Measurements from ENCODE around the gene TCTN3. TPM values are rescaled to one million over a fixed set of nuclear protein-coding genes. Genes with fewer than 3 reads are reported as not detected.

The TCTN3 gene
- total RNA-seq, 4 donors from 2014 or later, result 15.4 to 23.5 (median 21.8) TPM

DNA sequence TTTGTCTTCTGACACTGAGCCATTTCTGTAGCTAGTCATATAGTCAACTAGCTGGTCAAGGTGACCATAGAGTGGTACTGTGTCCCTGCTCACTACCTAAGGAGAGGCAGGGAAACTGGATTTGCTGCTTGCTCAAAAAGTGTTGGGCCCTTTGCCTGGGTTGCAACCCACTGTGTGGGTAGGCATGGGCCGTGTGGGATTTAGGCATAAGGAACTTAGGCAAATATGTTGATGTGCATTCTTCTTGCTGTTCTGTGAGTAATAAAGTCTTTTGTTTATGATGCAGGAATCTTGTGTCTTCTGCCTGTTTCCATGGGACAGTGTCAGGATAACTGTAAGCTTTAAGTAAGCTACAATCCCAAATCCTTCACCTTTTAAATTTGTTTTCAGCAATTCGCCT, 23.1 kb upstream of the TCTN3 start:
- Histone ChIP-seq H3K4me3 (no peak overlapping the region), H3K27me3 (no peaks in the 10 kb centered on the region), H3K27ac (replicated peaks in 1 of 4) (no peak overlapping the region), H3K36me3 (no peaks in the 10 kb centered on the region), H3K4me1 (no peaks in the 10 kb centered on the region), H3K9me3 (no peaks in the 10 kb centered on the region)
- 82% methylated on average over 2 of the region's 2 CpGs for WGBS
- DNase-seq (ENCODE audit: extremely low spot score), result no peak
- TF ChIP-seq POLR2AphosphoS5 (IDR thresholded peaks at IDR 0.05), result no peak
- TF ChIP-seq, protein P1, sequence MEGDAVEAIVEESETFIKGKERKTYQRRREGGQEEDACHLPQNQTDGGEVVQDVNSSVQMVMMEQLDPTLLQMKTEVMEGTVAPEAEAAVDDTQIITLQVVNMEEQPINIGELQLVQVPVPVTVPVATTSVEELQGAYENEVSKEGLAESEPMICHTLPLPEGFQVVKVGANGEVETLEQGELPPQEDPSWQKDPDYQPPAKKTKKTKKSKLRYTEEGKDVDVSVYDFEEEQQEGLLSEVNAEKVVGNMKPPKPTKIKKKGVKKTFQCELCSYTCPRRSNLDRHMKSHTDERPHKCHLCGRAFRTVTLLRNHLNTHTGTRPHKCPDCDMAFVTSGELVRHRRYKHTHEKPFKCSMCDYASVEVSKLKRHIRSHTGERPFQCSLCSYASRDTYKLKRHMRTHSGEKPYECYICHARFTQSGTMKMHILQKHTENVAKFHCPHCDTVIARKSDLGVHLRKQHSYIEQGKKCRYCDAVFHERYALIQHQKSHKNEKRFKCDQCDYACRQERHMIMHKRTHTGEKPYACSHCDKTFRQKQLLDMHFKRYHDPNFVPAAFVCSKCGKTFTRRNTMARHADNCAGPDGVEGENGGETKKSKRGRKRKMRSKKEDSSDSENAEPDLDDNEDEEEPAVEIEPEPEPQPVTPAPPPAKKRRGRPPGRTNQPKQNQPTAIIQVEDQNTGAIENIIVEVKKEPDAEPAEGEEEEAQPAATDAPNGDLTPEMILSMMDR (IDR thresholded peaks at IDR 0.05), result no peak
- TF ChIP-seq EP300 (IDR thresholded peaks at IDR 0.05), result no peak
- TF ChIP-seq POLR2A (IDR thresholded peaks at IDR 0.05; ENCODE audit: low read depth), result no peak
- intact Hi-C loops (cut with DNase I), result no loop called here

DNA sequence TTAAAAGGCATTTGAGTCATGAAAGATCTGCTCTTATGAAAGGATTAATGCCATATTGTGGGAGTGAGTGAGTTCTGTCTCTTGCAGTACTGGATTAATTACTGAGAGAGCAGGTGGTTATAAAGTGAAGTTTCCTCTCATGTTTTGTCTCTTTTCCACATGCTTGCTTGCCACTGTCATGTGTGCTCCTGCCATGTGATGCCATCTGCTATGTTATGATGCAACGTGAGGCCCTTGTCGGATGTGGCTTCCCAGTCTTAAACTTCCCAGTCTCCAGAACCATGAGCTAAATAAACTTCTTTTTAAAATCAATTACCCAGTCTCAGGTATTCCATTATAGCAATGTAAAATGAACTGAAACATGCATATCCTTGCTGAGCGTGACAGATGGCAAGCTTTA, 22.7 kb upstream of the TCTN3 start:
- TF ChIP-seq, protein P1 (IDR thresholded peaks at IDR 0.05), result no peak
- no peaks in the 10 kb centered on the region for H3K36me3 ChIP-seq
- H3K27ac ChIP-seq (replicated peaks in 1 of 4), result no peak overlapping the region
- H3K4me1 ChIP-seq, result no peaks in the 10 kb centered on the region
- WGBS, result 81% methylated on average over 3 of the region's 3 CpGs
- DNase-seq (ENCODE audit: extremely low spot score), result no peak
- no peaks in the 10 kb centered on the region for H3K27me3 ChIP-seq
- no peak overlapping the region for H3K4me3 ChIP-seq
- no peaks in the 10 kb centered on the region for H3K9me3 ChIP-seq
- intact Hi-C loops (cut with DNase I), result no loop called here

DNA sequence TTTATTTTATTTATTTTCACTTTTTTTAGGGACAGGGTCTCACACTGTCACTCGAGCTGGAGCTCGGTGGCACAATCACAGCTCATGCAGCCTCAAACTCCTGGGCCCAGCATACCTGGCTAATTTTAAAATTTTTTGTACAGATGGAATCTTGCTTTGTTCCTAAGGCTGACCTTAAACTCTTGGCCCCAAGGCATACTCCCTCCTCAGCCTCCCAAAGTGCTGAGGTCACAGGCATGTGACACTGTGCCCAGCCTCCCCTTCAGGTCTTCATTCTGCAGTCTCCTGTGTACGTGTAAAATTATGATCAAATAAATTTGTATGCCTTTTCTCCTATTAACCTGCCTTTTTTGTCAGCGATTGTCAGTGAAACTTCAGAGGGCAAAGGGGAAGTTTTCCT, 17.8 kb upstream of the TCTN3 start:
- DNase-seq (ENCODE audit: extremely low spot score), result no peak
- no peaks in the 10 kb centered on the region for H3K4me1 ChIP-seq
- H3K27ac ChIP-seq (replicated peaks in 1 of 4), result no peak overlapping the region
- H3K36me3 ChIP-seq, result no peaks in the 10 kb centered on the region
- no peaks in the 10 kb centered on the region for H3K27me3 ChIP-seq
- H3K9me3 ChIP-seq, result no peaks in the 10 kb centered on the region
- WGBS, result 94% methylated on average over 4 of the region's 4 CpGs
- TF ChIP-seq POLR2A (IDR thresholded peaks at IDR 0.05; ENCODE audit: low read depth), result no peak
- TF ChIP-seq, protein P1 (IDR thresholded peaks at IDR 0.05), result no peak
- no peak for TF ChIP-seq EP300 (IDR thresholded peaks at IDR 0.05)
- no peak for TF ChIP-seq POLR2AphosphoS5 (IDR thresholded peaks at IDR 0.05)
- H3K4me3 ChIP-seq, result no peak overlapping the region
- intact Hi-C loops (cut with DNase I), result no loop called here

DNA sequence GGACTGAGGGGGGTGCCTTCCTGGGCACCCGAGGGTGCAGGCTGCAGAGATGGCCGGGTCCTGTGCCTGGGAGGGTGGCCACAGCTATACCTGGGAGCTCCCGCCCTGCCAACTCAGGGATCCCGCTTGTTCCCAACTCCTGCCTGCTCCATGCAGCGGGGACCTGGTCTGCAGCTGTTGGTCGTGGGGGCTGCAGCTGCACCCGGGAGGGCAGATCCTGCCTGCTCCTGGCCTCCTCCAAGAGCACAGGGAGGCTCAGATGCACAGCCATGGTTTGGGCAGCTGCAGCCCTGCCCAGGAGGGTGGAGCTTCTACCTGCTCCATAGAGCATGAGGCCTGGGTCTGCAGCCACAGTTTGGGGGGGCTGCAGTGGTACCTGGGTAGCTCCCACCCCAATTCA, 13.3 kb upstream of the TCTN3 start:
- Histone ChIP-seq H3K4me3 (no peak overlapping the region), H3K27ac (replicated peaks in 1 of 4) (no peak overlapping the region), H3K4me1 (no peaks in the 10 kb centered on the region), H3K9me3 (no peaks in the 10 kb centered on the region), H3K36me3 (no peaks in the 10 kb centered on the region), H3K27me3 (no peaks in the 10 kb centered on the region)
- TF ChIP-seq POLR2A (IDR thresholded peaks at IDR 0.05; ENCODE audit: low read depth) (no peak), POLR2AphosphoS5 (IDR thresholded peaks at IDR 0.05) (no peak), EP300 (IDR thresholded peaks at IDR 0.05) (no peak)
- TF ChIP-seq, protein P1 (IDR thresholded peaks at IDR 0.05), result no peak
- no peak for DNase-seq (ENCODE audit: extremely low spot score)
- 96% methylated on average over 5 of the region's 7 CpGs for WGBS
- intact Hi-C loops (cut with DNase I), result no loop called here

DNA sequence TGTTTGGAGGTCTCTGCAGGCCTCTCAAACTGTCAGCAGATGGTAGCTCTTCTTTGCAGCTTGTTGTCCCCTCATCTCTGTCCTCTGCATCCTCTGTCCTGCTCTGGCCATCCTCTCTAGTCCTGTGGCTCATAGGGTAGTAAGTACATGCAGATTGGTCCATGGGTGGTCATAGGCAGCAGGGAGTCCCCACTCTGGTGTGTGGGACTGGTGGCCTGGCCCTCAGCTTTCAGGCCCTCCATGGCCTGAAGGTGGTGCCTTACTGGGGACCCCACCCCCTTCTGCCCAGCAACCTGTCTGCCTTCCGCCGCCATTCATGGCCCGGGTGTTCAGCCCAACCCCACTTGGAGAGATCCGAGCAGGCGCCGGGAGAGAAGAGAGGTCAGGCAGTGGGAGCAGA, 12.8 kb upstream of the TCTN3 start:
- Histone ChIP-seq H3K4me3 (no peak overlapping the region), H3K4me1 (no peaks in the 10 kb centered on the region), H3K27me3 (no peaks in the 10 kb centered on the region), H3K36me3 (no peaks in the 10 kb centered on the region), H3K9me3 (no peaks in the 10 kb centered on the region), H3K27ac (replicated peaks in 1 of 4) (no peak overlapping the region)
- intact Hi-C loops (cut with DNase I), result no loop called here
- TF ChIP-seq, protein P1 (IDR thresholded peaks at IDR 0.05), result no peak
- TF ChIP-seq EP300 (IDR thresholded peaks at IDR 0.05) (no peak), POLR2A (IDR thresholded peaks at IDR 0.05; ENCODE audit: low read depth) (no peak)
- 27% methylated on average over 3 of the region's 6 CpGs for WGBS
- no peak for DNase-seq (ENCODE audit: extremely low spot score)
